ENCODE measurements around the gene COL6A3.

DNA sequence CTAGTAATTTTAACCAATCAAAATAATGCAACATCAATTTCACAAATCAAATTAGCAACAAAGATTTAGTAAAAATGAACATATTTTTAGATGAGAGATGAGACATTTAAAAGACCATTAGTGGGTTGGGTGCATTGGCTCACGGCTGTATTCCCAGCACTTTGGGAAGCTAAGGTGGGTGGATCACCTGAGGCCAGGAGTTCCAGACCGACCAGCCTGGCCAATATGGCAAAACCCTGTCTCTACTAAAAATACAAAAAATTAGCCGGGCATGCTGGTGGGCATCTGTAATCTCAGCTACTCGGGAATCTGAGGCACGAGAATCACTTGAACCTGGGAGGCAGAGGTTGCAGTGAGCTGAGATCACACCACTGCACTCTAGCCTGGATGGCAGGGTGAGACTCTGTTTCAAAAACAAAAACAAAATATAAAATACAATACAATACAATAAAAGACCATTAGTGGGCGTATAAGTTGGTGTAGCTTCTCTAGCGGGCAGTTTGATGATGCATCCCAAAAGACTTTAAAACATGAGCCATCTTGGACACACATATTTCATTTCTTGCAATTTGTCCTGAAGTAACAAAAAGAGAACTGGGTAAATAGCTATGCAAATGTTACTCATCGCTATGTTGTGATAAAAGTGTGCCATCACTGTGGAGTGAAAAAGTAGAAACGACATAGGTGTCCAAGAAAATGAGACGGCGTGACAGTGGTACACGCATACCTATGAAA lies 101.8 kb downstream of the COL6A3 start:
- TF ChIP-seq, protein P1, sequence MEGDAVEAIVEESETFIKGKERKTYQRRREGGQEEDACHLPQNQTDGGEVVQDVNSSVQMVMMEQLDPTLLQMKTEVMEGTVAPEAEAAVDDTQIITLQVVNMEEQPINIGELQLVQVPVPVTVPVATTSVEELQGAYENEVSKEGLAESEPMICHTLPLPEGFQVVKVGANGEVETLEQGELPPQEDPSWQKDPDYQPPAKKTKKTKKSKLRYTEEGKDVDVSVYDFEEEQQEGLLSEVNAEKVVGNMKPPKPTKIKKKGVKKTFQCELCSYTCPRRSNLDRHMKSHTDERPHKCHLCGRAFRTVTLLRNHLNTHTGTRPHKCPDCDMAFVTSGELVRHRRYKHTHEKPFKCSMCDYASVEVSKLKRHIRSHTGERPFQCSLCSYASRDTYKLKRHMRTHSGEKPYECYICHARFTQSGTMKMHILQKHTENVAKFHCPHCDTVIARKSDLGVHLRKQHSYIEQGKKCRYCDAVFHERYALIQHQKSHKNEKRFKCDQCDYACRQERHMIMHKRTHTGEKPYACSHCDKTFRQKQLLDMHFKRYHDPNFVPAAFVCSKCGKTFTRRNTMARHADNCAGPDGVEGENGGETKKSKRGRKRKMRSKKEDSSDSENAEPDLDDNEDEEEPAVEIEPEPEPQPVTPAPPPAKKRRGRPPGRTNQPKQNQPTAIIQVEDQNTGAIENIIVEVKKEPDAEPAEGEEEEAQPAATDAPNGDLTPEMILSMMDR (IDR thresholded peaks at IDR 0.05), result no peak
- no peak for TF ChIP-seq POLR2AphosphoS5 (IDR thresholded peaks at IDR 0.05)
